Fibroblast of villous mesenchyme (primary cell): Measurements from ENCODE around the gene CHAF1B. TPM values are rescaled to one million over a fixed set of nuclear protein-coding genes. Genes with fewer than 3 reads are reported as not detected.
"Not testable (repeated sequence)": the region's sequence is repeated elsewhere in the genome, so short reads cannot be mapped to it uniquely, and the experiment has no call there.

Experiments
- DNase-seq: peaks from one replicate; pipeline ENCODE4 v3.0.0-alpha.2; 2010; ENCODE audit warnings: low read depth
- H3K4me3 ChIP-seq: 2 replicates; pipeline ENCODE4 v1.5.1; 2011; ENCODE audit warnings: low read depth, mild to moderate bottlenecking, low read length
- CTCF ChIP-seq: IDR thresholded peaks from 2 replicates; pipeline ENCODE4 v1.5.1; 2012; ENCODE audit warnings: low read depth, mild to moderate bottlenecking, low read length; ENCODE audit not compliant: insufficient read depth
- total RNA-seq: library from RNA; depleted of rRNA; stranded (reverse); fragments of >200 nt; gene quantifications from 2 replicates; pipeline ENCODE4 v1.2.3, GENCODE V29; 2012

Gene CHAF1B
- 3.5 and 3.9 TPM in 2 replicates for total RNA-seq

- peak within 1 kb of the TSS; percentile 69 for H3K4me3 ChIP-seq
- TF ChIP-seq CTCF: no peak
- peak; percentile 72 for DNase-seq
Observed at GRCh38 chr21:36385233-36386030, at the start of gene CHAF1B. Gene CHAF1B (plus strand): TSS chr21:36385392. CDS start chr21:36386137, 745 bp downstream.

- peak; percentile 84 for DNase-seq
Observed at GRCh38 chr21:36337099-36337509, 48.1 kb upstream of the CHAF1B start.

DNA sequence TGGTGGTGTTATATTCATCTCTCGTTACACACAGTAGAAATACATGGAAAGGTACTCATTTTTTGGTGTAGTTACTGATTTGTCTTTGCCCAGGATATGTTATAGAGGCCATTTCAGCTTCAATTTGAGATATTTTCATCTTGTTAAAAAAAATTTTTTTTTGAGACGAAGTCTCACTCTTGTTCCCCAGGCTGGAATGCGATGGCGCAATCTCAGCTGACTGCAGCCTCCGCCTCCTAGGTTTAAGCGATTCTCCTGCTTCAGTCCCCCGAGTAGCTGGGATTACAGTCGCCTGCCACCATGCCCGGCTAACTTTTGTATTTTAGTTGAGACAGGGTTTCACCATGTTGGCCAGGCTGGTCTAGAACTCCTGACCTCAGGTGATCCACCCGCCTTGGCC is 46.2 kb upstream of the CHAF1B start:
- peak; percentile 45 for DNase-seq
- no peak for TF ChIP-seq CTCF
- no peak overlapping the region for H3K4me3 ChIP-seq

More at GRCh38 chr21:36337099-36337509, 48.1 kb upstream of the CHAF1B start:
- no peak for TF ChIP-seq CTCF
- H3K4me3 ChIP-seq: no peak overlapping the region

DNA sequence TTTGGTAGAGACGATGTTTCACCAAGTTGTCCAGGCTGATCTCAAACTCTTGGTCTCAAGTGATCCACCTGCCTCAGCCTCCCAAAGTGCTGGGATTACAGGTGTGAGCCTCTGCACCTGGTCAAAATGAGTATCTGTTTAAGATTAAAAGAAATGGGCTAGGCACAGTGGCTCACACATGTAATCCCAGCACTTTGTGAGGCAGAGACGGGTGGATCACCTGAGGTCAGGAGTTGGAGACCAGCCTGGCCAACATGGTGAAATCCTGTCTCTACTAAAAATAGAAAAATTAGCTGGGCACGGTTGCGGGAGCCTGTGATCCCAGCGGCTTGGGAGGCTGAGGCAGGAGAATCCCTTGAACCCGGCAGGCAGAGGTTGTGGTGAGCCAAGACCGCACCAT is 42.6 kb upstream of the CHAF1B start:
- not testable (repeated sequence) for DNase-seq, H3K4me3 ChIP-seq

GRCh38 chr21:36344931-36345330 is 40.3 kb upstream of the CHAF1B start:
- DNase-seq: no peak
- no peak overlapping the region for H3K4me3 ChIP-seq
- no peak for TF ChIP-seq CTCF

- no peak for TF ChIP-seq CTCF
- no peak overlapping the region for H3K4me3 ChIP-seq
- DNase-seq: no peak
Observed at GRCh38 chr21:36347278-36347961, 37.8 kb upstream of the CHAF1B start.

DNA sequence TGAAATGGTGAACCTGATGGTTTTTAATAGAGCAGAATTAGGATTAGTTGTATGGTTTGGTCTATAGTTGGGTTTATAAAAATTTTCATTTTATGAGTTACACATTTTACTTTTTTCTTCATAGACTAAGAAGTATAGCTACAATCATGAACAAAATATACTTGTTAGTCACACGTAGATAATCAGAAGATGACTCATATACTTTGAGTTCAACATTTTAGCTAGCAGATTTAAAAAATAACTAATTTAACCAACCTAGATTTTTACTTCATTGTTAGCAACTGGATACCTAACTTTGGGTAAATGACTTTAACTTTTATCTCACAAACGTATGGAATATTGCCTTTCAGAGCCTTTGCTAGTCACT is 37.2 kb upstream of the CHAF1B start:
- DNase-seq: no peak
- H3K4me3 ChIP-seq: no peak overlapping the region
- no peak for TF ChIP-seq CTCF
